OCI-LY1 (cell line): ENCODE data around the gene AGBL3.

ENCODE experiments used
- EZH2 ChIP-seq: fragments of 200-600 bp; sonication (generic), shearing (Covaris generic); IDR thresholded peaks from 2 replicates; pipeline ENCODE4 v1.8.0; 2017; ENCODE audit warnings: borderline replicate concordance, mixed run types, mild to moderate bottlenecking, antibody characterized with exemption, low read length, moderate library complexity, mixed read lengths
- TF ChIP-seq, protein P1 (sequence below): fragments of 200-600 bp; sonication (generic), shearing (Covaris generic); IDR thresholded peaks from 2 replicates; pipeline ENCODE4 v1.5.1; 2017; ENCODE audit warnings: mild to moderate bottlenecking, antibody characterized with exemption, low read length, moderate library complexity, mixed read lengths

DNA sequence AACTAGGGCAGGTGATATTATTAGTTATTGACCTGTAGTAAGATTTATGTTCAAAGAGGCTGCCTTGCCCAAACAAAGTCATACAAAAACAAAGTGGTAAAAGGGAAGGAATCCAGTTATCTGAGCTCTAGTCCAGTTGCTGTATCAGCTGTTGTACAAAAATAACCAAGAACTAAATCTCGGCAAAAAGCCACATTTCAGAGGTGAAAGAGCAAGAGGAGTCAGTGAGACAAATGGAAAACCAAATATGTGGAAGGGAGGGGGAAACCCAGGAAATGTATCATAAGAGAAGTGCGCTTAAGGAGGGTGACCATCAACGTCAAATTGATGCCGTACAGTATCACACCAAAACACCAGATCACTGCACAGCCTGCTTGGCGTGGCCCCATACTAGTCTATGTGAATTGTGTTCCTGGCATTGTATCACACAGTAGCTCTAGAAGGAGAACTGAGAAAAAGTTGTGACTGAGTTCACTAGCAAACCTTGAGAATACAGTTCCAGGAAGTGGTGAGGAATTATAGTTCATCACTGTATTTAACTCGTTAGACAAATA, 6.4 kb downstream of the AGBL3 start:
- TF ChIP-seq, protein P1, sequence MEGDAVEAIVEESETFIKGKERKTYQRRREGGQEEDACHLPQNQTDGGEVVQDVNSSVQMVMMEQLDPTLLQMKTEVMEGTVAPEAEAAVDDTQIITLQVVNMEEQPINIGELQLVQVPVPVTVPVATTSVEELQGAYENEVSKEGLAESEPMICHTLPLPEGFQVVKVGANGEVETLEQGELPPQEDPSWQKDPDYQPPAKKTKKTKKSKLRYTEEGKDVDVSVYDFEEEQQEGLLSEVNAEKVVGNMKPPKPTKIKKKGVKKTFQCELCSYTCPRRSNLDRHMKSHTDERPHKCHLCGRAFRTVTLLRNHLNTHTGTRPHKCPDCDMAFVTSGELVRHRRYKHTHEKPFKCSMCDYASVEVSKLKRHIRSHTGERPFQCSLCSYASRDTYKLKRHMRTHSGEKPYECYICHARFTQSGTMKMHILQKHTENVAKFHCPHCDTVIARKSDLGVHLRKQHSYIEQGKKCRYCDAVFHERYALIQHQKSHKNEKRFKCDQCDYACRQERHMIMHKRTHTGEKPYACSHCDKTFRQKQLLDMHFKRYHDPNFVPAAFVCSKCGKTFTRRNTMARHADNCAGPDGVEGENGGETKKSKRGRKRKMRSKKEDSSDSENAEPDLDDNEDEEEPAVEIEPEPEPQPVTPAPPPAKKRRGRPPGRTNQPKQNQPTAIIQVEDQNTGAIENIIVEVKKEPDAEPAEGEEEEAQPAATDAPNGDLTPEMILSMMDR = no peak
- TF ChIP-seq EZH2 = no peak
